HG02610 (cell line): Measurements from ENCODE around the gene NUDT22.

Experiments used
- ATAC-seq: cut with Tn5 transposase; IDR thresholded peaks from one replicate; pipeline ENCODE4 v1.9.1; 2021; ENCODE audit warnings: mild to moderate bottlenecking, moderate library complexity; ENCODE audit not compliant: unreplicated experiment

Gene NUDT22

GRCh38 chr11:64253481-64253880 lies 27.4 kb downstream of the NUDT22 start:
- no peak for ATAC-seq

GRCh38 chr11:64254326-64254725 lies 28.3 kb downstream of the NUDT22 start:
- ATAC-seq, result no peak

DNA sequence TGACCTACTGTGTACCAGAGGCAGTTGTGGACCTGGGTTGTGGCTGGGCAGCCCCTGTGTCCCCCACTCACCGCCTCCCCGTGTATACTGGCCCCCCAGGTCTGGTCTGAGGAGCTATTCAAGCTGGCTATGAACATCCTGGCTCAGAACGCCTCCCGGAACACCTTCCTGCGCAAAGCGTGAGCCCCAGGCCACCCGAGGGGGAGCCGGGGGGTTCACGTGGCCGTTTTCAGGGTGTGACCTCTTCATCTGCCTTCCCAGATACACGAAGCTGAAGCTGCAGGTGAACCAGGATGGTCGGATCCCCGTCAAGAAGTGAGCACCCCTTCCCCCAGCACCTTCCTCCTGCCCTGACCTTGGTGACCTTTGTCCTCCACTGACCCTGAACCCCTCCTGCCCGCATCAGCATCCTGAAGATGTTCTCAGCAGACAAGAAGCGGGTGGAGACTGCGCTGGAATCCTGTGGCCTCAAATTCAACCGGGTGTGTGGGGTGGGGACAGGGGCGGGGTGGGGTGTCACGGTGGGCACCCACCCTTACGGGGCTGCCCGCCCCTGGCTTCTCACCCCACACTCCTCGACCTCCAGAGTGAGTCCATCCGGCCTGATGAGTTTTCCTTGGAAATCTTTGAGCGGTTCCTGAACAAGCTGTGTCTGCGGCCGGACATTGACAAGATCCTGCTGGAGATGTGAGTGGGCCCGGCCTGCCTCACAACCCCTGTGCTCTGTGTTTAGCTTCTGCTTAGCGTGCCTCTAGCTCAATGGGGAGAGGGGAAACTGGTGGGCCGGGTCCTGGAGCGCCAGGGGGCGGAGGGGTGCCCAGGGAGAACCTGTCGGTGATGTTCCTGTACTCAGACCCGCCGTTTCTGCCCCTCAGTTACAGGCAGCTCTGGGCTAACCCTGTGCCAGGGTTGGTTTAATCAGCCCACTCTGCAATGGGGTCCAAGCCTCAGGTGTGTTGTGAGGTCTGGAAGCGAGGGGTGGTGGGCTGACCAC lies 29.4 kb downstream of the NUDT22 start:
- ATAC-seq, result no peak

DNA sequence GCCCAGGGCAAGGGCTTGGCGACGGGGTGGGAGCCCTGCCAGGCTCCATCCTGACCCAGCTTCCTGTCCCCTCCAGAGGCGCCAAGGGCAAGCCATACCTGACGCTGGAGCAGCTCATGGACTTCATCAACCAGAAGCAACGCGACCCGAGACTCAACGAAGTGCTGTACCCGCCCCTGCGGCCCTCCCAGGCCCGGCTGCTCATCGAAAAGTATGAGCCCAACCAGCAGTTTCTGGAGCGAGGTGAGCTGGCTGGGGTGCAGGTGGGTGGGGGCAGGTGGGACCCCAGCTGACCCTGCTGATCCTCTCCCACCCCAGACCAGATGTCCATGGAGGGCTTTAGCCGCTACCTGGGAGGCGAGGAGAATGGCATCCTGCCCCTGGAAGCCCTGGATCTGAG lies 30.2 kb downstream of the NUDT22 start:
- no peak for ATAC-seq

DNA sequence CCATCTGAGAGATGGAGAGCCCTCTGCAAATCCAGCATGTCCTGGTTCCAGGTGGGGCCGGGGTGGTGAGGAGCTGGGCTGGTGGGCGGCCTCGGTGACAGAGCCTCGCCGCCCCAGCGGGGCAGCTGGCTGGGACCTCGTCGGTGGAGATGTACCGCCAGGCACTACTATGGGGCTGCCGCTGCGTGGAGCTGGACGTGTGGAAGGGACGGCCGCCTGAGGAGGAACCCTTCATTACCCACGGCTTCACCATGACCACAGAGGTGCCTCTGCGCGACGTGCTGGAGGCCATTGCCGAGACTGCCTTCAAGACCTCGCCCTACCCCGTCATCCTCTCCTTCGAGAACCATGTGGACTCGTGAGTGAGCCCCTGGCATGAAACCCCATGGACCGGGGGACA lies 32.3 kb downstream of the NUDT22 start:
- no peak for ATAC-seq

- no peak for ATAC-seq
These were observed 33.0 kb downstream of the NUDT22 start for GRCh38 chr11:64258946-64259532.

DNA sequence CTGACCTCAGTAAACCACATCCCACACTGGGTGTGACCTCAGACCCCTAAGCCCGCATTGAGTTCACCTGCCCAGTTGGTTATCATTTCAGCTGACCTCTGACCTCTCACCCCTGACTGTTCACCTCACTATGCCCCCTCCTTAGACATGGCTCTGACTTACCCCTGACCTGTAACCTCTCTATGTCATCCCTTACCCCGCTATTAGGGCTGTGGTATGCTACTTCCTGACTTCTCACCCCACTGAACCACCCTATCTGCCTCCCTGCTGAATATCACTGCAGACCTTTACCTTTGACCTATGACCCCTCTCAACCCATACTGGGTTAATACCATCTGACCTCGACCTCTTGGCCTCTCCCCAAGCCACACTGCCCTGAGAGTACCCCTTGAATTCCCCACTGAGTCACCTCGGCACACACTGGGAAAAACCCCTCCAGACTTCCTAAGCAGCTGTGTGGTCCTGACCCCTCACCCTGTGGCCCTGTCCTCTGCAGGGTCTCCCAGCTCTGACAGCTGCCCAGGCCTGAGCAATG lies 33.5 kb downstream of the NUDT22 start:
- no peak for ATAC-seq

DNA sequence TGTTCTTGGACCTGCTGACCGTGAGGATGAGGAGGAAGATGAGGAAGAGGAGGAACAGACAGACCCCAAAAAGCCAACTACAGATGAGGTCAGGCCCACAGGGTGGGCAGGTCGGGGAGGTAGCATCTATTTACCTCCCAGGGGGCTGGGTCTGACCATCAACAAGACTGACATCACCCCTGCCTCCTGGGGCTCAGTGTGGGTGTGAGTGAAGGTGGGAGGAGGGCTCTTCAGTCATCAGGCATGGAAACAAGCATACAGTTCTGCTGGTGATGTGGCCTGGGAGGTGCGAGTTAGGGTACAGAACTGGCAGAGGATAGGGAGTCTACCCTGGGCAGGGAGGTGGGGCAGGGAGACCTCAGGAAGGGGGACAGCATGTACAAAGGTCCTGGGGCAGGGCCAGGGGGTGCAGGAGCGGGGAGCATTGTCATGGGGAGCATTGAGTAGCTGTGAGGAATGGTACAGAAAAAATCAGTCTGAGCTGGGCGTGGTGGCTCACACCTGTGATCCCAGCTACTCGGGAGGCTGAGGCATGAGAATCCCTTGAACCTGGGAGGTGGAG lies 34.2 kb downstream of the NUDT22 start:
- no peak for ATAC-seq

DNA sequence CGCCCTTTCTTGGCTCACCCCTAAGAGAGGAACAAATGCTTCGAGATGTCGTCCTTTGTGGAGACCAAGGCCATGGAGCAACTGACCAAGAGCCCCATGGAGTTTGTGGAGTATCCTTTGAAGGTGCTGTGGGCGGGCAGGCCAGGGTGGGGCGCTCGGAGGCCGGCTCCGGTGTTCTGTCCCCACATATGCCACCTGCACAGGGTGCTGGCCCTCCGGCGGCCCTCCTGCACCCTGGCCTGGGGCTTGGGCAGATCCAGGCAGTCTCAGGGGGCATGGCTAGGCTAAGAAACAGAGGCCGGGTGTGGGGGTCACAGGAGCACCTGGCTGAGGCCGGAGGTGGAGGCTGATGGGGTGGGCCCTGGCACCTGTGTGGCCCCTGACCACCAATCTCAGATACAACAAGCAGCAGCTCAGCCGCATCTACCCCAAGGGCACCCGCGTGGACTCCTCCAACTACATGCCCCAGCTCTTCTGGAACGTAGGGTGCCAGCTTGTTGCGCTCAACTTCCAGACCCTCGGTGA lies 35.5 kb downstream of the NUDT22 start:
- no peak for ATAC-seq

GRCh38 chr11:64262271-64263002 lies 36.4 kb downstream of the NUDT22 start:
- ATAC-seq, result no peak

GRCh38 chr11:64263021-64263946 lies 37.2 kb downstream of the NUDT22 start:
- no peak for ATAC-seq

GRCh38 chr11:64263947-64264317 lies 37.9 kb downstream of the NUDT22 start:
- no peak for ATAC-seq

DNA sequence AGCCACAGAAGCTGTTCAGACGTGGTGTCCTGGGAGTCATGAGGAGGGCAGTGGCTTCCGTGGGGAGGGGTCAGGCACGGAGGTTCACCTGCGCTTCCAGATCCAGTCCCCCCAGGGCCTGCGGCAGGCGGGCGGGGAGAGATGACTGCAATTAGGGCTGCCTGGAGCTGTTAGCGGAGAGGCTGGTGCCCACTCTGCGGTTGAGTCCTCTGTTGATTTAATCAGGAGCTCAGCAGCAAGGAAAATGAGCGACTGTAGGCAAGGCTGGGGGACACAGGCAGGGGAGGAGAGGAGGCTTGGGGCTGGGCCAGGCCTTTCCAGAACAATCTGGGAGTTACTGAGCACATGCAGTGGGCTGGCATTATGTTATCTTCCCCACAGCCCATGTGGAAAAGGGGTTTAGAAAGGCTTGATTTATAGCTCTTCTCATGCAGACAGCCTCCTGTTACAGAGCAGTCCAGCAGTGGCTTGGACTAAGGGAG lies 38.3 kb downstream of the NUDT22 start:
- no peak for ATAC-seq

- no peak for ATAC-seq
These were observed 39.4 kb downstream of the NUDT22 start for GRCh38 chr11:64265176-64266160.

DNA sequence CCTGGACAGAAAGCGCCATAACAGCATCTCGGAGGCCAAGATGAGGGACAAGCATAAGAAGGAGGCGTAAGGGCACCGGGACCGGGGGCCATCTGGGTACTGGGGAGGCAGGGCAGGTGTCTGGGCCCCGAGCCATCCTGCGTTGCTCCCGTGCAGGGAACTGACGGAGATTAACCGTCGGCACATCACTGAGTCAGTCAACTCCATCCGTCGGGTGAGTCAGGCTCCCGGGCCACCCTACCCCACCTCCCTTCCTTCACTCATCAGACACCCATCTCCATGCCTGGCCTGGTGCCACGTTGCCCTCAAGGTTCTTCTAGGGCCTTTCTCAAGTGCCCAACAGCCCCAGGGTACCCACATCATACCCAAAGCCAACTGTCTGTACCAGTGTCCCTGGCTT lies 40.3 kb downstream of the NUDT22 start:
- ATAC-seq, result no peak

DNA sequence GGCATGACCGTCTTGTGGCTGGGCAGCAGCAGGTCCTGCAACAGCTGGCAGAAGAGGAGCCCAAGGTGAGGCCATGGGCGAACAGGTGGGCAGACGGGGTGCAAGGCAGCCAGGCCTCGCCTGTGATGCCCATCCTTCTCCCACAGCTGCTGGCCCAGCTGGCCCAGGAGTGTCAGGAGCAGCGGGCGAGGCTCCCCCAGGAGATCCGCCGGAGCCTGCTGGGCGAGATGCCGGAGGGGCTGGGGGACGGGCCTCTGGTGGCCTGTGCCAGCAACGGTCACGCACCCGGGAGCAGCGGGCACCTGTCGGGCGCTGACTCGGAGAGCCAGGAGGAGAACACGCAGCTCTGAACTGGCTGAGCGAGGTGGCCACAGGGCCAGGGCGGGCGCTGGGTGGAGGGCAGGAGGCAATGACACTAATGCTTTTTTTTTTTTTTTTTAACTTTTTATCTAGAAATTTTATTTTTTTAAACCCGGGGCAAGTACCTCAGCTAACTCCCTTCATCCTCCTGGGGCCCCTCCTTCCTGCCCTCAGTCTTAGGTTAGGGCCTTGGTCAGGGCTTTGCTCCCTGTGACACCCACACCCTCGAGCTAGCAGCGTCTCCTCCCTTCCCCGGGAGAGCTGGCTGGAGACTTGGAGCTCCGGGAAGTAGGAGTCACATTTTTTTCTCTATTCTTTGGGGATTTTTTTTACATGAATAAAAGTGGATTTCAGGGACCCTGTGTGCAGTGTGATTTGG lies 41.3 kb downstream of the NUDT22 start:
- no peak for ATAC-seq

DNA sequence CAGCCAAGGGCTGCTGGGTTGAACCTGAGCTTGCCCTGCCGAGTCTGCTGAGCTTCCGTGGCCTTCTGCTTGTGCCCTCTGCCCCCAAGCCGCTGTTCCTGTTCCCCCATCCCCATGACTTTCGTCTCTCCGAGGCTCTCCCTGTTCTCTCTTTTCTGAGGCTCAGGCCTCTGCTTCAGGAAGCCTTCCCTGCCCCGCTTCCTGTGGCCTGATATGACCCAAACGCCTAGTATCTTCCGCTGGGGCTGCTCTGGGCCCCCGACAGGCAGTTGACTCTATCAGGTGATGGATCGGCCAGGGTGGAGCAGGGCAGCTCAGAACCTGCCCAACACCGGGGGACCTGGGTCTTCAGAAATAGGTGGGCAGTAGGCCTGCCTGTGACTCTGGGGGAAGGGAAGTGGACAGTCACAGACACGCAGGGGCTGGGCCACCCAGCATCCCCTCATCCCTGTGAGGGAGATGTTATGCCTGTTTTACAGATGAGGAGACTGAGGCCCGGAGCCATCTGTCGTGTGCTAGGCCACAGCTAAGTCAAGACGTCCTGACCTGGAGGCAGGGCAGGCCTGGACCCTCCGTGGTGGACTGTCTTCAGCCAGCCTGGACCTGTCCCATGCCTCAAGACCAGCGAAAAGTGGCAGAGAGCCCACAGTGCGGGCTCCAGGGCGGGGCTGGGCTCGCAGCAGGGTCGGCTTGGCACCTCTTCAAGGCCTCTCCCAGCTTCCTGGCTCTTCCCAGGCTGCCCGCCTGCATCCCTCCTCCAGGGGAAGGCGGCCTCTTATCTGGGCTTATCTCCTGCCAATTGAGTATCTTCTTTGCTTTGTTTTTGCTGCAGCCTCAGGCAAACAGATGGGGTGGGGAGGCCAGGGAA lies 42.2 kb downstream of the NUDT22 start:
- no peak for ATAC-seq
